Activated CD4-positive, alpha-beta T cell treated with anti-CD3 and anti-CD28 coated beads for 1 hour (primary cell): ENCODE measurements around the gene ICA1L.
"Not testable (repeated sequence)": the region's sequence is repeated elsewhere in the genome, so short reads cannot be mapped to it uniquely, and the experiment has no call there.

Experiments used
- DNase-seq: peaks from one replicate; pipeline ENCODE4 v3.0.0-alpha.2; 2020

The ICA1L gene

DNA sequence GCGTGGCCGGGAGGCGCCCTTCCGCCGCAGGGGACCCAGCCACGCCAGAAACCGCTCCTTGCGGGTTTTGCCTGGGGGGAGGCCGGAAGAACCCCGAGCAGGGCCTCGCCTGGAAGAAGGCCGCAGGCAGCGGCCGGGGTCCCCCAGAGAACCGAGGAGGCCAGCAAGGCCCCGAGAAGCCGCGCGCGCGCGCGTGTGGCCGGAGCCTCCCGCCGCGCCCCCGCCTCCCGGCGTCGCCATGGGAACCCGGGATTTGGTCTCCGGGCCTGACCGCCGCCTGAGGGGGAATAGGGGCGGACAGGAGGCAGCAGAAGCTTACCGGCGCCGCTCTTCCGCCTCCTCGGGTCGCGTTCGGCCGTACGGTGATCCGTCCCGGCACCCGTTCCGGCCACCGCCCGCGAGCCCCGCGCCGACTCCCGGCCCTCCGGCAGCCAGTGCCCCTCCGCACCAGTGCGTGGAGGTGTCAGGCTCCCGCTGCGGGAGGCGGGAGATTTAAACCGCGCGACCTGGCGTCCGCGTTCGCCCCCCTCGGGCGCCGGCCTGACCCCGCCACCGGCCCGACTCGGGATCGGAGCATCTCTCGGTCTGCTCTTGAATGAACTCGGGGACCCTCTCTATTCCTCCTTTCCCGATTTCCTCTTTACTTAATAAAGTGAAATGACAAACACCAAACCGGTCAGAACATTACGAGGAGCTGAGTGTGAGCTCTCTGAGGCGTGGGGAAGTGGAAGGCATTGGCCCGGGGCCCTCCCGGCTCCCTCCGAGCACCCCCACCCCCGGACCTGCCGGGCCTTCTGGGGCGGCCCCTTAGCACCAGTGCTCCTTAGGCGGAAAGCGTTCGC lies at the start of gene ICA1L:
TSS of gene ICA1L (minus strand) at position 467 of the 842 bp plus-strand sequence. CDS start 42,757 bp downstream, outside the sequence.
- no peak for DNase-seq

DNA sequence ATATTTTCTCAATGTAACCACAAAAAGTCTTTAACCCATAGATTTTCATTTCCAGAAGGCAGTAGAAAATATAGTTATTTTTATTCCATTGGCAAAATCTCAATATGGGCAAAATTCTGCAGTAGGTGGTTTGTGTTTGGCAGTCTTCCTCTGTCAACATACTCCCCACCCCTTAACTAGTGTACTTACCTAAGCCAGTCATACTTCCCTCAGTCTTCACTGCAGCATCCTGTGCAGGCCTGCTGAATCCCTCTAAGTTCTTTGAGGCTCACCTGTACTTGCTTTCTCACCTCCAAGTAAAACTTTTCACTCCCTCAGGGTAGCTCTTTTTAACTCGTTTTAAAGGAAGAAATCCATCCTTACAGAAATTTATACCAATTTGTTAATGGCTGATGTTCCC lies 47.3 kb upstream of the ICA1L start:
- no peak for DNase-seq

DNA sequence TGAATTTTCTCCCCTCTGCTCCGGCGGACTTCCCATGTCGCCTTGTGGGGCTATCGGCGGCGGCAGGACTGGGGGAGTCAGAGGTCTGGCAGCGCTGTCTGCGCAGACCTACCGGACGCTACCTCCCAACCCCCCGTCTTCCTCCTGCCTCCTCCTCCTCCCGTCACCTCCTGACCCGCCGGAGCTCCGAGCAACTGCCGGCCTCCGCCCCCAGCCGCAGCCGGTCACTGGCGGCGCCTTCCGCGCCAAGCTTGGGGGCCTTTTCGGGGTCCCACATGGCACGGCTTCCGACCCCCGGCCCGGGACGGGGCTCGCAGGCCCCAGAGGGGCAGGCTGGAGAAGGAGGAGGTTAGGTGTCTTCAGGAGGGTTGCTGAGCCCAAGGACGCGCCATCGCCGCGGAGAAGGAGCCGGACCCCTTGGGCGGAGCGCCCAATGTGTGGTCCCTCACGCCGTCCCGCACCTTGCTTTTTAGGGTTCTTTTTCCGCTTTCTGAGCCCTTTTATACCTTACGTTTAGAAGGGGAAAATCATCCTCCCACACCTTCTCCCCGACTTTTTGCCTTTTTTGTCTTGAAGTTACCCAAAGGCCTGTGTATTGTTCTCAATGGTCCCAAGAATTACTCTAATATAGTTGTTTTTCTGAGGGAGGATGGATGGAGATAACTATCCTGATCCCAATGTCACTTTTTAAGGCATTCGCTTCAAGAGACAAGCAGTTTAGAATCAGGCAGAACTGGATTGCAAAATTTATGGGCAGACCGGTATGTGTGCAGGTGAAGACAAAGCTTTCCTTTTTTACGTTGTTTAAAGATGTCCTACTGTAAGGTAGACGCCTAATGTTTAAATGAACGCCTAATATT lies 41.0 kb upstream of the ICA1L start:
- DNase-seq, result not testable (repeated sequence)

DNA sequence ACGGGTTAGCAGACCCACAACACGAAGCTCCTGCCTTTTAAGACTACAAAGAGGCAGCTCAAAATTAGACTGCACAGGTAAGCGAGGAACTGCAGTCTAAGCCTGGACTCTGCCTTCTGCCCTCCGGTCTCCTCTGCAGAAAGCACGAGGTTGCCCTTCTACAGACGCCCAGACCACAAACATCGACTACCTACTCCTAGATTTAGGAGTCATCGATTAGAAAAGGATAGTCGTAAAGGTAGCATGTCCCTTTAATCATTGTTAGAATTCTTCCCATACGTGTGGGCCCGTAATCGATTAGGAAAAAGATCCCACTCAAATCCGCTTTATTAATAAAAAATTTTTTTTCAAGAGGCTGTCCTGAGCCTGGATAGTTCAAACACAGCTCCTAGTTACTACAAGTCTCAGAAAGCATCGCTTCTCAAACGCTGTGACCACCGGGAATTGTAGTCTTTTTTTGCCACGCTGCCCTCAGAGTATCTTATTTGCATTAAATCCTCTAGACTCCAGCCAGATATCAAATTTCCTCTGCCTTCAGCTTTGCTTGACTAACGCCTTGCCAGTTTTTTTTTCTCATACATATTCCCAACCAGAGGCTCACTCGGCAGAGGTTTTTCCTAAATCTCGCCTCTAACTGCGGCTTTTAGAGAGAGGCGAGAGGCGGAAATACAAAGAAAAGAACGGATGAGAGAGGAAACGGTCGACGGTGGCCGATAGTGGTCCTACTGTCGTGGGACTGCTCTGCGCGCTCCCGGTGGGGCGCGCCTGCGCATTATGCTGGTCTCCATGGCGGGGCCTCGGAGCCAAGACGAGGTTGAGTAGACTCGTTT lies 40.2 kb upstream of the ICA1L start, which contains the start of the genes CARF and WDR12:
TSS of gene CARF (plus strand) at position 764 of the 830 bp plus-strand sequence. CDS start 29,628 bp downstream, outside the sequence.
TSS of gene WDR12 (minus strand) at position 162 of the 830 bp plus-strand sequence. CDS start 197 bp downstream, outside the sequence.
- DNase-seq, result peak; percentile 83

DNA sequence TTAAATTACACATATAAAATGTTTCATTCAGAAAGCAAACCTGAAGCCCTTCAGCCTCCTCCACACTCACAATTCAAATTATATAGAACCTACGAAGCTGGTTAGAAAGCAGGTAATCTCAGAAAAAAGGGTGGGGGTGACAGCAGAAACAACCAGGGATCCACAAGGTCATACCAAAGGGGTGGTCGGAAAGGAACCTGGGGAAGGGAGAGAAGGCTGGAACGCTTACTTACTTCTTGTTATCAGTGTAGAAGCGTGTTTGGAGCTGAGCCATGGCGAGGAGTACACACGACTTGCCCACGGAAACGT lies 39.6 kb upstream of the ICA1L start:
- no peak for DNase-seq

DNA sequence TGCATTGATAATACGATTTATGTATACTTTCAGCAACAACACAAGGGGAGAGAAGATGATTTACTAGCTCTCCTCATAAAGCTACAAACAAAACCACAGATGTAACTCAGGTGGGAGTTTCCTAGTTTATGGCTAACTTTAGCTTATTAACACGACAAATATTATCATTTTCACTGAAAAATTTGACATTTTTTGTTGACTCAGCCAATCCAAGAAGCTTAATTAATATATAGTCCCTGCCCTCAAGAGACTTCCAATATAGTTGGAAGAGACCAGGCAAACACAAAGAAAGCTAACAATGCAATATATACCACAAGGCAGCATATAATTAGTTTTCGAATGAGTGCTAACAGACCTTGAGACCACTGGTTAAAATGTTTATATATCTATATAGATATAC lies 39.1 kb upstream of the ICA1L start:
- no peak for DNase-seq

DNA sequence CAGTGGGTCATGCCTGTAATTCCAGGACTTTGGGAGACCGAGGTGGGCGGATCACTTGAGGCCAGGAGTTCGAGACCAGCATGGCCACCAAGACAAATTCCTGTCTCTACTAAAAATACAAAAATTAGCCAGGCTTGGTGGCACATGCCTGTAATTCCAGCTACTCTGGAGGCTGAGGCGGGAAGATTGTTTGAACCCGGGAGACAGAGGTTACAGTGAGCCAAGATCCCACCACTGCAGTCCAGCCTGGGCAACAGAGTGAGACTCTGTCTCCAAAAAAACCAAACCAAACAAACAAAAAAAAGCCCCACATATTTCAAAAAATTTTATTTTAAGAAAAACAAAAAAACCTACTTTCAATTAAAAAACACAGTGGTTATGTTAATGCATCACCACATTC lies 38.7 kb upstream of the ICA1L start:
- DNase-seq, result not testable (repeated sequence)

DNA sequence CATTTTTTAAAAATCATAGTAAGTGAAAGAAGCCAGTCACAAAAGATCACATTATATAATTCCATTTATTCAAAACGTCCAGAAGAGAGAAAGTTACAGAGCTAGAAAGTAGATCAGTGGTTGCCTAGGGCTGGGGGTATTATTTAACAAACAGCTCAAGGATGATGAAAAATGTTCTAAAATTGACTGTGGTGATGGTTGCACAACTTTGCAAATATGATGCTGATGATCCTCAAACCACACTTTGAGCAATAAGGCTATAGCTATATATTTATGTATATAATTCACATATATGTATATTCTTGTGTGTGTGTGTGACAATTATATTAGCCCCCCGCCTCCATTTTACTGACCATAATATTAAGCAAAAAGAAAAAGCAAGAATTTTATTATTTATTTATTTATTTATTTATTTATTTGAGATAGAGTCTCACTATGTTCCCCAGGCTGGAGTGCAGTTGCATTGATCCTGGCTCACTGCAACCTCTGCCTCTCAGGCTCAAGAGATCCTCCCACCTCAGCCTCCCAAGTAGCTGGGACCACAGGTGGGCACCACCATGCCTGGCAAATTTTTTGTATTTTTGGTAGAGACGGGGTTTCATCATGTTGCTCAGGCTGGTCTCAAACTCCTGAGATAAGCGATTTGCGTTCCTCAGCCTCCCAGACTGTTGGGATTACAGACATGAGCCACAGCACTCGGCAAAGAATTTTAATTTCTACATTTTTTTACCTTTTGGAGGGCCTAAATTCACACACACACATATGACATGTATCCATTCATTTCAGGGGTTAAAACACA lies 38.0 kb upstream of the ICA1L start:
- DNase-seq, result no peak

DNA sequence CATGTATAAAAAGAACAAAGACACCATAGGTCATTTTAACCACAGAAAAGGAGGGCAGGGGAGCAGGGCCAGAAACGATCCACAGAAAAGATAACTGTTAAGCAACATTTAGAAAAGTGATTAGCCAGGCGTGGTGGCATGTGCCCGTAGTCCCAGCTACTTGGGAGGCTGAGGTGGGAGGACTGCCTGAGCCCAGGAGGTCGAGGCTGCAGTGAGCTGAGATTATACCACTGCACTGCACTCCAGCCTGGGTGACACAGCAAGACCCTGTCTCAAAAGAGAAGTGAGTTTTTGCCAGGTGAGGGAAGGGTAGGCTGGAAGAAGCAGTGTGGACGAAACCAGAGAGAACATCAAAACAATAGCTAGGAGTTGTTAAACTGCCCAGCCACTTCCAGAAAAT lies 36.6 kb upstream of the ICA1L start:
- no peak for DNase-seq

DNA sequence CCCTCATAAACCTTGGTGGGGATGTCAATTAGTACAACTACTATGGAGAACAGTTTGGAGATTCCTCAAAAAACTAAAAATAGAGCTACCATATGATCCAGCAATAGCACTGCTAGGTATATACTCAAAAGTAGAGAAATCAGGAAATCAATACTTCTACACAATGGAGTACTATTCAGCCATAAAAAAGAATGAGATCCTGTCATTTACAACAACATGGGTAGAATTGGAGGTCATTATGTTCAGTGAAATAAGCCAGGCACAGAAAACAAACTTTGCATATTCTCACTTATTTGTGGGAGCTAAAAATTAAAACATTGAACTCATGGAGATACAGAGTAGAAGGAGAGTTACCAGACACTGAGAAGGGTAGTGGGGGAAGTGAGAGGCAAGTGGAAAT lies 33.9 kb upstream of the ICA1L start:
- DNase-seq, result not testable (repeated sequence)

DNA sequence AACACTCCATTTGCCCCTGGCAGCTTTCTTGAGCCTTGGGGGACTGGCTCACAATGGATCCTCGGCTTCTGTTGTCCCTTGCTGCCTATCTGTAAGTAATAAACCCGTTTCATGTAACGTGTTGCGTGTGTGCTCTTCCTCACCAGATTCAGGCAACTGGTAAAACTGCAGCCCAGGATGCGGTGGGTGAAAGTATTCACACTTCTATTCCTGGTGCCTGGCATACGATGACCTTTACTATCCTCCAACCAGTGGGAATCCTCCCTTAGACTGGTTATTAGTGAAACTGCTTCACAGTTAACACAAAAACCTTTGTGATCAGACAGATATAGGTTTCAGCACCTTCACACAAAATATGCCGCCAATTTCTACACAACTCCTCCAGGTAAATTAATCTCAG lies 13.6 kb upstream of the ICA1L start:
- DNase-seq, result no peak

DNA sequence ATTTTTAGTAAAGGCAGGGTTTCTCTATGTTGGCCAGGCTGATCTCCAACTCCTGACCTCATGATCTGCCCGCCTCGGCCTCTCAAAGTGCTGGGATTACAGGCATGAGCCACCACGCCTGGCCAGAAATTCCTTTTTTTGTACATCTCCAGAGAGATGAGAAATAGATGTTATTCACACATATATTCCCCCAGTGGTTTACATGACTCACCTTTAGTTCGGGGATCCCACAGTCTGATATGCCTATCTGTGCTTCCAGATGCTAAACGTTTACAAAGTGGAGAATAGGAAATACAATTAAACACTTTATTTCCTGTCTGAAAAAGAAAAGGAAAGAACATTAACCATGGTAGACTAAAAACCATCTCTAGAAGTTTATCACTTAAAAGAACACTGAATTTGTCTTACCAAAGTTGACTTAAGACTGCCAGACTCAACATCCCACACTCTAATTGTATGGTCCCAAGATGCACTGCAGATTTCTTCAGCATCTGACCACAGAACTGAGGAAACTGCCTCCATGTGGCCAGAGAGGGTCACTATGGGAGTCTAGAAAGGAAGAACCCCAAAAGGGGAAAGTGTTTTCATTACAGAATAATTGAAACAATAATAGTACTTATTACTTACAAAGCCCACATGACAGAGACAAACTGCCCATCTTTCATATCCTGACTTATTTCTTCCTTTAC lies 12.6 kb upstream of the ICA1L start:
- DNase-seq, result no peak

DNA sequence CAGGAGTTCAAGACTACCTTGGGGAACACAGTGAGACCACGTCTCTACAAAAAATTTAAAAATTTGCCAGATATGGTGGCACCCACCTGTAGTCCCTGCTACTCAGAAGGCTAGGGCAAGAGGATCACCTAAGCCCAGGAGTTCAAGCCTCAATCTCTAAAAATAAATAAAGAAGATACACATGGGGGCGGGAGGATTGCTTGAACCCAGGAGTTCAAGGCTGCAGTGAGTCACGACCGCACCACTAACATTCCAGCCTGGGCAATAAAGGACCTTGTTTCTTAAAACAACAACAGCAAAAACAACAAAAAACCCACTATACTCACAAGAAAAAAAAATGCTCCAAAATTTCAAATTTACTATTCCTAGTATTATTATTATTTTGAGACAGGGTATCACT lies 10.0 kb upstream of the ICA1L start:
- DNase-seq, result no peak

DNA sequence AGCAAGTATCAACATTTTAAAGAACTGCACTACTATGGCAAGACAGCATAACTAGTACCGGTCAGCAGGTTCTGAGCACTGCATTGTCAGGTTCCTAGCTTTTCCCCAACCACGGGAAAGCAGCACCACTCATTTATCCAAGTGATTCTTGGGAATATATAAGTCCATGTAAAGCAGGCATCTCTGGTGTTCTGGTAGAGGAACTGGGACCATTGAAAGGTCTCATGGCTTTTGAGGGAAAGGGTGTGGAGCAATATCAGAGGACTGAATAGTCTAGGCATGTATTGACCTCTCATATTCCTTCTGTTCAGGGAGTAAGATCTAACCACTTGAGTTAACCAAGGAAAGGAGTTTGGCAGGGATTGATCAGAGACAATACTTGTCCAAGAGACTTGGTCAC lies 6.1 kb upstream of the ICA1L start:
- no peak for DNase-seq

DNA sequence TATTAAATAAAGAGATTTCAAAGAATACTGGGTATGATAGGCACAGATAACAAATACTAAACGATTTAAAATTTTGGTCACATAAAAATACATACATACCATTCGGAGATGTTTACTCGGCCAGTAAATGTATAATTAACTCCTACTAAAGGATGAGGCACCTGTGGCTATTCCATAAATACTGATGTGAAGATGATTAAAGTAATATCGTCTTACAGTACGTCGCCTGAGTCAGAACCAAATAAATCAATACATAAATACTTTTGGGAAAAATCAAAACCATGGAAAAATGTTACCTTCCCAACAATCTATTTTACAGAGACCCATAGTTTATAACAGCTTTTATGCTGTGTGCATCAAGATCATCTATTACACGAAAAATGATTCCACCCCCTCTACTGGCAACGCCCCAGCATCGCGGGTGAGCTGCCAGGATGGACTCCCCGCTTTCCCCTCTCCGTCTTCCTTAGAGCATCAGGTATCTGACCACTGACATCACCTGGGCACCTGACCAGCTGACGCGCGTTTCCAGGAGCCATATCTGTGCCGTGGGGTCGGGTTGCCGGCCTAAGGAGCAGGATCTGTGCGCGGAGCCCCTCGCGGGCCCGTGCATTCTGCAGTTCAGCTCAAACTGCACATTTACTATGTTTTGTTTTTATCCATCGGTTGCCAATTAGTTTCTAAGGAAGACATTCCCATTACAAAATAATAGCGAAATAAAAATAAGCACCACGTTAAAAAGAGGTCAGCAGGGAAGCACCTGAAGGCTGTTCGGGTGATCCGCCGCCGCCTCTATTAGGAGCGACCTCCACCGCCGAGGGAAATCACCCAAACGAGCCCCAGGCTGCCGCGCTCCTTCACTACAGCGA lies 901 bp downstream of the ICA1L start:
- DNase-seq, result peak; percentile 43

DNA sequence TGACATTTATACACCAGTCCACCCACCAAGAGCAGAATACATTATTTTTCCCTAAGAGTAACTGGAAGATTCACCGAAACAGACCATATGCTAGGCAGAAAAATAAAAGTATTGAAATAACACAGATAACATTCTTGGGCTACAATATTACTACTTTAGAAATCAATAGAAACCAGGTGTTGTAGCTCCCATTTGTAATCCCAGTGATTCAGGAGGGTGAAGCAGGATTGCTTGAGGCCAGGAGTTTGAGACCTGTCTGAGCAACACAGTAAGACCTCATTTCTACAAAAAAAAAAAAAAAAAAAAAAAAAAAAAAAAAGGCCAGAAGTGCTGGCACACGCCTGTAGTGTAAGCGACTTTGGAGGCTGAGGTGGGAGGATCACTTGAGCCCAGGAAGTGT lies 9.6 kb downstream of the ICA1L start:
- no peak for DNase-seq

DNA sequence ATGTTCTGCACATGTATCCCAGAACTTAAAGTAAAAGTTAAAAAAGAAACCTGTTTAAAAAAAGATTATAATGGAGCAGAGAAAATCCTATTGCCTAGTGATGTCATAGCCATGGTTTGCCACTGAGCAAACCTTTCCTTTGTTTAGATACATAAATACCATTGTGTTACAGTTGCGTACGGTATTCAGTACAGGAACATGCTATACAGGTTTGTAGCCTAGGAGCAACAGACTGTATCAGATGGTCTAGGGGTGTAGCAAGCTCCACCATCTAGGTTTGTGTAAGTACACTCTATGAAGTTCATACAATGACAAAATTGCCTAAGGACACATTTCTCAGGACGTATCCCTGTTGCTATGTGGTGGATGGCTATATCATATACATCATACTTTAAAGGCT lies 13.0 kb downstream of the ICA1L start:
- no peak for DNase-seq

DNA sequence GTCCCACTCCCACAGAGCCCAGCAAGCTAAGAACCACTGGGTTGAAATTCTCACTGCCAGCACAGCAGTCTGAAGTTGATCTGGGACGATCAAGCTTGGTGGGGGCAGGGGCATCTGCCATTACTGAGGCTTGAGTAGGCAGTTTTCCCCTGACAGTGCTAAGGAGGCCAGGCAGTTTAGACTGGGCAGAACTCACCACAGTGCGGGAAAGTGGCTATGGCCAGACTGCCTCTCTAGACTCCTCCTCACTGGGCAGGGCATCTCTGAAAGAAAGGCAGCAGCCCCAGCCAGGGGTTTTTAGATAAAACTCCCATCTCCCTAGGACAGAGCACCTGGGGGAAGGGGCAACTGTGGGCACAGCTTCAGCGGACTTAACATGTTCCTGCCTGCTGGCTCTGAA lies 22.2 kb downstream of the ICA1L start:
- DNase-seq, result not testable (repeated sequence)

DNA sequence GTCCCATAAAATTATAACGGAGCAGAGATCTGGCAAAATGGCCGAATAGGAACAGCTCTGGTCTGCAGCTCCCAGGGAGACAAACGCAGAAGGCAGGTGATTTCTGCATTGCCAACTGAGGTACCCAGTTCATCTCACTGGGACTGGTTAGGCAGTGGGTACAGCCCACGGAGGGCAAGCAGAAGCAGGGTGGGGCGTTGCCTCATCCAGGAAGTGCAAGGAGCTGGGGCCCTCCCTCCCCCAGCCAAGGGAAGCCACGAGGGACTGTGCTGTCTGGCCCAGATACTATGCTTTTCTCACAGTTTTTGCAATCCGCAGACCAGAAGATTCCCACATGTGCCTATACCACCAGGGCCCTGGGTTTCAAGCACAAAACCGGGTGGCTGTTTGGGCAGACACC lies 22.8 kb downstream of the ICA1L start:
- no peak for DNase-seq
